Mucosa of descending colon (tissue), 3 donors: ENCODE data around the gene CASK. TPM values are rescaled to one million over a fixed set of nuclear protein-coding genes. Genes with fewer than 3 reads are reported as not detected.

Experiments
- ATAC-seq: fragments of 200-7000 bp; cut with Tn5 transposase; one replicate; pipeline ENCODE4 v1.9.1; 2020; ENCODE audit warnings: mild to moderate bottlenecking, moderate library complexity
- DNase-seq, 3 donors: peaks; one replicate each; pipeline ENCODE4 v3.0.0-alpha.2; 2020
- H3K36me3 ChIP-seq: fragments of 200-600 bp; one replicate; pipeline ENCODE4 v1.8.0; 2021; ENCODE audit warnings: low read depth, mild to moderate bottlenecking
- H3K4me1 ChIP-seq: fragments of 200-600 bp; one replicate; pipeline ENCODE4 v1.8.0; 2021; ENCODE audit warnings: low read depth, mild to moderate bottlenecking
- H3K4me3 ChIP-seq: fragments of 200-600 bp; one replicate; pipeline ENCODE4 v1.8.0; 2021; ENCODE audit warnings: mild to moderate bottlenecking
- H3K9me3 ChIP-seq: fragments of 200-600 bp; one replicate; pipeline ENCODE4 v1.8.0; 2021; ENCODE audit warnings: mild to moderate bottlenecking
- intact Hi-C, 2 donors: fragments of 100-400 bp; cut with DNase I in 1 of 2; cut with micrococcal nuclease in 1 of 2; formaldehyde crosslinking; loops; one replicate each; pipeline versions ENCODE4 v1.11.0 to v1.11.1; 2022; cut with DNase I, micrococcal nuclease
- total RNA-seq, 3 donors: library from RNA; stranded (reverse); fragmentation: NEBNext Ultra II Directional in 2 of 3; extraction: Animal tissue kit (Norgen Biotek cat#: 25700) in 2 of 3; gene quantifications; one replicate each; pipeline versions ENCODE4 v1.2.1 to v1.2.4, GENCODE V29; 2021 to 2023
- TF ChIP-seq, protein P1 (sequence below): fragments of 200-600 bp; IDR thresholded peaks from one replicate; pipeline ENCODE4 v1.8.0; 2022; ENCODE audit warnings: antibody characterized with exemption, mild to moderate bottlenecking
- donor health status: DM: no; HTN: no; CAD: no; lungs with moderate emphysema.
- donor health status: DM: no; HTN: no; CAD: no.
- donor health status: DM: no; HTN: yes; CAD: no.

The CASK gene
- total RNA-seq, 3 donors from 2014 or later = 50.6 to 108 (median 83.3) TPM

DNA sequence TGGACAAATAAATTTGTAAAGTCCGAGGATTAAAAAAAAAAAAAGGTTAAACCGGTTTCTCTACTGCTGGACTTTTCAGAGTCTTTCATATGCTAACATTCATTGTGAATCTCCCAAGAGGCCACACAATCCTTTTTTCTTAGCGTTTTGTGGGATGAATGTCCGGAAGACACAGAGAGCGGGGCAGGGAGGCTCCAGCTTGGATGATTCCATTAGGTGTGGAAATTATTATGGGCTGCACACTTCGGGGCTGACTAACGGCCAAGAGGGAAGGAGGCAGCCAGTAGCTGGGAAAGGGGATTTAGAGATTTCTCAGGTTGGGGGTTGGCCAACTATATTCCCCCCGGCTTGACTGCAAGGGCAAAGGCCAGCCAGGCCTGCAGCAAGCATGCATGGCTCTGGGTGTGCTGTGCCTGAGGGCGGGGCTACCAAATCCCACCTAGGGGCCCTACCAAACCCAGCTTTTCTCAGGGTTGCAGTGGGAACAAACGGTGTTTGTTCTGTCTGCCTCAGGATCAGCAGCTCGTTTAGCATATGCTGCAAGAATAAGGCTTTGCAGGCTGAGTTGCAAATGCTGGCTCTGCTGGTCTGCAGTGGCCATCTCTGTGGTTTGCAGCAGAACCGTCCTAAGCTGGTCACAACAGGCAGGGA lies 447.6 kb downstream of the CASK start:
- no peaks in the 10 kb centered on the region for H3K4me1 ChIP-seq
- intact Hi-C loops = no loop called here
- no peak for ATAC-seq
- H3K4me3 ChIP-seq = no peak overlapping the region
- TF ChIP-seq, protein P1, sequence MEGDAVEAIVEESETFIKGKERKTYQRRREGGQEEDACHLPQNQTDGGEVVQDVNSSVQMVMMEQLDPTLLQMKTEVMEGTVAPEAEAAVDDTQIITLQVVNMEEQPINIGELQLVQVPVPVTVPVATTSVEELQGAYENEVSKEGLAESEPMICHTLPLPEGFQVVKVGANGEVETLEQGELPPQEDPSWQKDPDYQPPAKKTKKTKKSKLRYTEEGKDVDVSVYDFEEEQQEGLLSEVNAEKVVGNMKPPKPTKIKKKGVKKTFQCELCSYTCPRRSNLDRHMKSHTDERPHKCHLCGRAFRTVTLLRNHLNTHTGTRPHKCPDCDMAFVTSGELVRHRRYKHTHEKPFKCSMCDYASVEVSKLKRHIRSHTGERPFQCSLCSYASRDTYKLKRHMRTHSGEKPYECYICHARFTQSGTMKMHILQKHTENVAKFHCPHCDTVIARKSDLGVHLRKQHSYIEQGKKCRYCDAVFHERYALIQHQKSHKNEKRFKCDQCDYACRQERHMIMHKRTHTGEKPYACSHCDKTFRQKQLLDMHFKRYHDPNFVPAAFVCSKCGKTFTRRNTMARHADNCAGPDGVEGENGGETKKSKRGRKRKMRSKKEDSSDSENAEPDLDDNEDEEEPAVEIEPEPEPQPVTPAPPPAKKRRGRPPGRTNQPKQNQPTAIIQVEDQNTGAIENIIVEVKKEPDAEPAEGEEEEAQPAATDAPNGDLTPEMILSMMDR = no peak
- H3K36me3 ChIP-seq = no peaks in the 10 kb centered on the region
- no peak for DNase-seq
- H3K9me3 ChIP-seq = no peaks in the 10 kb centered on the region

DNA sequence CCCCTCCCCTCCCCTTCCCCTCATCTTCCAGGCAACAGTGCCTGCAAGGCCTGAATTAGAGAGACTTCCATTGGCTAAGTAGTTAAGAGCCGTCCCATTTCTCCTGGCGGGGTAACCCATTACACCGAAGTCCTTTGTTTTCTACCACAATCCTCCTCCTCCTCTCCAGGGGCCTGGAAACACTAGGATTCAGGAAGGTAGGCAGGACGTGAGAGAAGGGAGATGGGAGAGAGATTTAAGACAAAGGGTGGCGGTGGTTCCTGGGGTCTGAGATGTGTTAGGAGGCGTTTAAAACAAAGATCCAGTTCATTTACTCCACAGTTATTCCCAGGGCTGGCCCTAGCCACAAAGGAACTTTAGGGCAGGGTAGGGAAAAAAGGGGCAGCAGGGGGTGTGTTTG lies 448.2 kb downstream of the CASK start:
- Histone ChIP-seq H3K9me3 (no peaks in the 10 kb centered on the region), H3K4me1 (no peaks in the 10 kb centered on the region), H3K36me3 (no peaks in the 10 kb centered on the region), H3K4me3 (no peak overlapping the region)
- ATAC-seq (no peak), DNase-seq (no peak)
- TF ChIP-seq, protein P1 = no peak
- intact Hi-C loops = no loop called here

DNA sequence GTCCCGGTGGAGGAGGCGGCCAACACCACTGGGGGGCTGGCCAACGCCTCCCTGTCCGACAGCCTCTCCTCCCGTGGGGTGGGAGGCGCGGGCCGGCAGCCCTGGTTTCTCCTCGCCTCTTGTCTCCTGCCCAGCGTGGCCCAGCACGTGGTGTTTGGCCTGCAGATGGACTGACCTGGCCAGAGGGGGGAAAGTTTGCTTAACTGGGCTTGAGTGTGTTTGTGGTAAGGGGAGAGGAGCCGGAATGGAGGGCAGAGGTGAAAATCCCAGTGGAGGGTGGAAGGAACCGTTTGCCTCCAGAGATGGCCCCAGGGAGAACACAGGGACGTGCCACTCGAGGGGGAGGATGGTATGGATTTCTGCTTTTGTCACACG lies 448.6 kb downstream of the CASK start:
- ATAC-seq (no peak), DNase-seq (no peak)
- no peaks in the 10 kb centered on the region for H3K36me3 ChIP-seq
- TF ChIP-seq, protein P1 = no peak
- H3K4me1 ChIP-seq = no peaks in the 10 kb centered on the region
- H3K9me3 ChIP-seq = no peaks in the 10 kb centered on the region
- no peak overlapping the region for H3K4me3 ChIP-seq
- intact Hi-C loops = no loop called here

DNA sequence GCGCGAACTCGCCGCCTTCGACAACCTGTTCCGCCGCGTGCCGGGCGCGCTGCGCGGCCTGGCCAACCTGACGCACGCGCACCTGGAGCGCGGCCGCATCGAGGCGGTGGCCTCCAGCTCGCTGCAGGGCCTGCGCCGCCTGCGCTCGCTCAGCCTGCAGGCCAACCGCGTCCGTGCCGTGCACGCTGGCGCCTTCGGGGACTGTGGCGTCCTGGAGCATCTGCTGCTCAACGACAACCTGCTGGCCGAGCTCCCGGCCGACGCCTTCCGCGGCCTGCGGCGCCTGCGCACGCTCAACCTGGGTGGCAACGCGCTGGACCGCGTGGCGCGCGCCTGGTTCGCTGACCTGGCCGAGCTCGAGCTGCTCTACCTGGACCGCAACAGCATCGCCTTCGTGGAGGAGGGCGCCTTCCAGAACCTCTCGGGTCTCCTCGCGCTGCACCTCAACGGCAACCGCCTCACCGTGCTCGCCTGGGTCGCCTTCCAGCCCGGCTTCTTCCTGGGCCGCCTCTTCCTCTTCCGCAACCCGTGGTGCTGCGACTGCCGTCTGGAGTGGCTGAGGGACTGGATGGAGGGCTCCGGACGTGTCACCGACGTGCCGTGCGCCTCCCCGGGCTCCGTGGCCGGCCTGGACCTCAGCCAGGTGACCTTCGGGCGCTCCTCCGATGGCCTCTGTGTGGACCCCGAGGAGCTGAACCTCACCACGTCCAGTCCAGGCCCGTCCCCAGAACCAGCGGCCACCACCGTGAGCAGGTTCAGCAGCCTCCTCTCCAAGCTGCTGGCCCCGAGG lies 449.2 kb downstream of the CASK start:
- H3K9me3 ChIP-seq = no peaks in the 10 kb centered on the region
- intact Hi-C loops = no loop called here
- DNase-seq (peak in 1 of 3 donors; percentile 48), ATAC-seq (no peak)
- no peaks in the 10 kb centered on the region for H3K36me3 ChIP-seq
- TF ChIP-seq, protein P1 = no peak
- H3K4me3 ChIP-seq = no peak overlapping the region
- H3K4me1 ChIP-seq = no peaks in the 10 kb centered on the region

DNA sequence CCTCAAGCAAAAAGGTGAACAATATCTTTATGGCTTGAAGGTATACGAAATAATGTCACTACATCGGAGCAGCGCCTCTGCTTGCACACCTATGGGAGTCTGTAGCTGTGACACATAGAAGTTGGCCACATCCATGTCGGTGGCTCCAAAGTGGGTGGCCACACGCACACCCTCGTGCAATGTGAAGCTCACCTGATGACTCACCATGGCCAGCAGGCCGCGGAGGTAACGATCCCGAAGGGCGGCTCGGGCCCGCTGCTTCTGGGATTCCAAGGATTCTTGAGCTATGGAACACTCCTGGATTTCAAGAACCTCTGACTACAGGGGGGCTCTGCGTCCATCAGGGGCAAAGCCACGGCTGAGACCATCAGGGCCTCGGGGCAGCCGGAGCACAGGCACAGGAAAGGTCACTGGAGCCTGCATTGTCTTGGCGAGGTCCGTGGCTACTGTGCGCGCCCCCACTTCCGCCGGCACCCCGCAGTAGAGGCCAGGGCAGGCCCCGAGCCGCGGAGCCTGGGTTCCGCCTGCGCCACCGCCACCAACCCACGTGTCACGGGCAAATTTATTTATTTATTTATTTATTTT lies 451.0 kb downstream of the CASK start:
- intact Hi-C loops = no loop called here
- Histone ChIP-seq H3K4me1 (no peaks in the 10 kb centered on the region), H3K4me3 (no peak overlapping the region), H3K9me3 (no peaks in the 10 kb centered on the region), H3K36me3 (no peaks in the 10 kb centered on the region)
- DNase-seq = no peak
- ATAC-seq = no peak
- TF ChIP-seq, protein P1 = no peak
